NB4 (cell line): ENCODE measurements around the gene AP3S1.
"Not testable (repeated sequence)": the region's sequence is repeated elsewhere in the genome, so short reads cannot be mapped to it uniquely, and the experiment has no call there.

Experiments used
- DNase-seq: peaks from one replicate; pipeline ENCODE4 v3.0.0; 2010; ENCODE audit warnings: low read depth
- H3K4me3 ChIP-seq: one replicate; pipeline ENCODE4 v1.5.1; 2011; ENCODE audit warnings: mild to moderate bottlenecking, low read depth, low read length, moderate library complexity
- CTCF ChIP-seq: IDR thresholded peaks from one replicate; pipeline ENCODE4 v1.5.1; 2012; ENCODE audit warnings: low read depth, low read length
- MAX ChIP-seq: IDR thresholded peaks from 2 replicates; pipeline ENCODE4 v1.6.1; 2011; ENCODE audit warnings: low read depth, low read length
- MYC ChIP-seq: IDR thresholded peaks from 2 replicates; pipeline ENCODE4 v1.6.1; 2011; ENCODE audit warnings: low read depth, low read length
- POLR2A ChIP-seq: IDR thresholded peaks from 2 replicates; pipeline ENCODE4 v1.6.1; 2011; ENCODE audit warnings: mild to moderate bottlenecking; ENCODE audit not compliant: insufficient read length; ENCODE audit errors: extremely low read depth

AP3S1 gene

GRCh38 chr5:115869256-115869795, 27.6 kb downstream of the AP3S1 start:
- TF ChIP-seq CTCF = no peak
- TF ChIP-seq POLR2A = no peak
- TF ChIP-seq MYC = no peak
- DNase-seq = no peak
- no peak overlapping the region for H3K4me3 ChIP-seq

GRCh38 chr5:115872447-115872846, 30.7 kb downstream of the AP3S1 start:
- no peak for TF ChIP-seq MYC
- no peak for TF ChIP-seq POLR2A
- TF ChIP-seq CTCF = no peak
- TF ChIP-seq MAX = no peak
- no peak for DNase-seq
- no peak overlapping the region for H3K4me3 ChIP-seq

- DNase-seq = no peak
Measured at GRCh38 chr5:115873392-115873791, 31.7 kb downstream of the AP3S1 start.

GRCh38 chr5:115875447-115875846, 33.7 kb downstream of the AP3S1 start:
- no peak for DNase-seq
- H3K4me3 ChIP-seq = no peak overlapping the region
- TF ChIP-seq MYC (no peak), CTCF (no peak), MAX (no peak), POLR2A (no peak)

More at GRCh38 chr5:115873392-115873791, 31.7 kb downstream of the AP3S1 start:
- no peak overlapping the region for H3K4me3 ChIP-seq
- TF ChIP-seq MAX (no peak), POLR2A (no peak), CTCF (no peak), MYC (no peak)

- H3K4me3 ChIP-seq = not testable (repeated sequence)
Measured at GRCh38 chr5:115877342-115877741, 35.6 kb downstream of the AP3S1 start.

GRCh38 chr5:115882434-115882833, 40.7 kb downstream of the AP3S1 start:
- not testable (repeated sequence) for DNase-seq, H3K4me3 ChIP-seq

More at GRCh38 chr5:115877342-115877741, 35.6 kb downstream of the AP3S1 start:
- DNase-seq = not testable (repeated sequence)

GRCh38 chr5:115884704-115885103, 43.0 kb downstream of the AP3S1 start:
- no peak for DNase-seq
- TF ChIP-seq MYC (no peak), MAX (no peak), POLR2A (no peak), CTCF (no peak)
- no peak overlapping the region for H3K4me3 ChIP-seq

- not testable (repeated sequence) for DNase-seq
Measured at GRCh38 chr5:115885208-115885607, 43.5 kb downstream of the AP3S1 start.

More at GRCh38 chr5:115885208-115885607, 43.5 kb downstream of the AP3S1 start:
- H3K4me3 ChIP-seq = not testable (repeated sequence)
